PFSK-1 (cell line): ENCODE data around the gene MSLN.

Experiments used
- FOXP2 ChIP-seq: optimal IDR thresholded peaks from 2 replicates; pipeline ENCODE3; 2011; ENCODE audit warnings: borderline replicate concordance, control low read depth, inconsistent platforms; ENCODE audit not compliant: insufficient read depth; ENCODE audit errors: extremely low read length, extremely low read depth
- POLR2AphosphoS5 ChIP-seq: IDR thresholded peaks from 2 replicates; pipeline ENCODE4 v1.6.1; 2012; ENCODE audit warnings: low read depth, mild to moderate bottlenecking, control low read depth, low read length, moderate library complexity
- SIN3A ChIP-seq: IDR thresholded peaks from 2 replicates; pipeline ENCODE4 v1.6.1; 2012; ENCODE audit warnings: mild to moderate bottlenecking, low read length, moderate library complexity, borderline replicate concordance; ENCODE audit not compliant: insufficient read depth
- TAF1 ChIP-seq: IDR thresholded peaks from 2 replicates; pipeline ENCODE4 v1.6.1; 2012; ENCODE audit warnings: low read length, control low read depth, borderline replicate concordance; ENCODE audit not compliant: insufficient read depth
- TF ChIP-seq, protein P1 (sequence below), 2 experiments: IDR thresholded peaks; 2 replicates each; pipeline versions ENCODE4 v1.6.1 to v1.8.0; 2011 to 2012; ENCODE audit warnings: low read depth in 2 of 2, low read length in 2 of 2, control low read depth in 1 of 2, inconsistent platforms in 1 of 2, mild to moderate bottlenecking in 1 of 2, moderate library complexity in 1 of 2; ENCODE audit not compliant: insufficient read depth in 1 of 2

The MSLN gene

DNA sequence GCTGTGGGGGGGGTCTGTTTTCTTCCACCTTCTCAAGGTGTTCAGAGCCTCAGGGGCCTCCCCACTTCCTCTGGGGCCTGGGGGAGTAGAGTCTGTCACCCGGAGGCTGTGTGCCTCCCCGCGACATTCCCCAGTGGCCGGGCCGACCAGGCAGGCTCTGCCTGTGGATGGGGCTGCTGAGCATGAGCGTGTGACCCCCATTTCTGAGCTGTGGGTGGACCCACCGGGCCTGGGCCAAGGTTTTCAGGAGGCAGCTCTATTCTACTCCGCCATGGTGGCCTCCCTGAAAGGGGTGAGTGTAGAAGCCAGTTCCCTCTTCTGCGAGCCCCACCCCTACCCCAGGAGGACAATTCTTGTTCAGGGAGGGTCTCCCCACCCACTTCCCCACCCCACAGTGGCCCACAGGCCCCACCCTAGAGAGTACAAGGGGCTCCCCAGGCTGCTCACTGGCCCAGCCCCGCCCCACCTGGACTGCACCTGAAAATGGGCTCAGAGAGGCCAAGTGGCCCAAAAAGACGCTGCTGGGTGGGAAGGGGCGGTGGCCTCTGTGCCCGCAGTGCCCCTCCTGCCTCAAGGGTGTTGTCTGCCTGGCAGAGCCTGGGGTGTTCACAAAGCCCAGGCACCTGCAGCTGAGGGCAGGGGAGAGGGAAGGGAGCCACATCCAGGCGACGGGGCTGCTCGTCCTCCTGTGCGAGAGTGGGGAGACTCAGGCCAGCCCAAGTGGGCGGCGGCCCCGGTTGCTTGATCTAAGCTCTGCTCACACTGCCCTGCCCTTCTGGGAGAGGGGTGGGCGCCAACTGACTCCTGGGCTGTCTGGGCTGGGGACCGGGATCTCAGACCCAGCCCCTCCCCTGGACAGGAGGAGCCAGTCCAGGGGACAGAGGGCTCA lies 1.3 kb downstream of the MSLN start:
- no peak for TF ChIP-seq SIN3A
- TF ChIP-seq, protein P1, sequence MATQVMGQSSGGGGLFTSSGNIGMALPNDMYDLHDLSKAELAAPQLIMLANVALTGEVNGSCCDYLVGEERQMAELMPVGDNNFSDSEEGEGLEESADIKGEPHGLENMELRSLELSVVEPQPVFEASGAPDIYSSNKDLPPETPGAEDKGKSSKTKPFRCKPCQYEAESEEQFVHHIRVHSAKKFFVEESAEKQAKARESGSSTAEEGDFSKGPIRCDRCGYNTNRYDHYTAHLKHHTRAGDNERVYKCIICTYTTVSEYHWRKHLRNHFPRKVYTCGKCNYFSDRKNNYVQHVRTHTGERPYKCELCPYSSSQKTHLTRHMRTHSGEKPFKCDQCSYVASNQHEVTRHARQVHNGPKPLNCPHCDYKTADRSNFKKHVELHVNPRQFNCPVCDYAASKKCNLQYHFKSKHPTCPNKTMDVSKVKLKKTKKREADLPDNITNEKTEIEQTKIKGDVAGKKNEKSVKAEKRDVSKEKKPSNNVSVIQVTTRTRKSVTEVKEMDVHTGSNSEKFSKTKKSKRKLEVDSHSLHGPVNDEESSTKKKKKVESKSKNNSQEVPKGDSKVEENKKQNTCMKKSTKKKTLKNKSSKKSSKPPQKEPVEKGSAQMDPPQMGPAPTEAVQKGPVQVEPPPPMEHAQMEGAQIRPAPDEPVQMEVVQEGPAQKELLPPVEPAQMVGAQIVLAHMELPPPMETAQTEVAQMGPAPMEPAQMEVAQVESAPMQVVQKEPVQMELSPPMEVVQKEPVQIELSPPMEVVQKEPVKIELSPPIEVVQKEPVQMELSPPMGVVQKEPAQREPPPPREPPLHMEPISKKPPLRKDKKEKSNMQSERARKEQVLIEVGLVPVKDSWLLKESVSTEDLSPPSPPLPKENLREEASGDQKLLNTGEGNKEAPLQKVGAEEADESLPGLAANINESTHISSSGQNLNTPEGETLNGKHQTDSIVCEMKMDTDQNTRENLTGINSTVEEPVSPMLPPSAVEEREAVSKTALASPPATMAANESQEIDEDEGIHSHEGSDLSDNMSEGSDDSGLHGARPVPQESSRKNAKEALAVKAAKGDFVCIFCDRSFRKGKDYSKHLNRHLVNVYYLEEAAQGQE (IDR thresholded peaks at IDR 0.05; ENCODE audit: insufficient read depth in 1 of 2, low read depth in 2 of 2, low read length in 2 of 2), result no peak

DNA sequence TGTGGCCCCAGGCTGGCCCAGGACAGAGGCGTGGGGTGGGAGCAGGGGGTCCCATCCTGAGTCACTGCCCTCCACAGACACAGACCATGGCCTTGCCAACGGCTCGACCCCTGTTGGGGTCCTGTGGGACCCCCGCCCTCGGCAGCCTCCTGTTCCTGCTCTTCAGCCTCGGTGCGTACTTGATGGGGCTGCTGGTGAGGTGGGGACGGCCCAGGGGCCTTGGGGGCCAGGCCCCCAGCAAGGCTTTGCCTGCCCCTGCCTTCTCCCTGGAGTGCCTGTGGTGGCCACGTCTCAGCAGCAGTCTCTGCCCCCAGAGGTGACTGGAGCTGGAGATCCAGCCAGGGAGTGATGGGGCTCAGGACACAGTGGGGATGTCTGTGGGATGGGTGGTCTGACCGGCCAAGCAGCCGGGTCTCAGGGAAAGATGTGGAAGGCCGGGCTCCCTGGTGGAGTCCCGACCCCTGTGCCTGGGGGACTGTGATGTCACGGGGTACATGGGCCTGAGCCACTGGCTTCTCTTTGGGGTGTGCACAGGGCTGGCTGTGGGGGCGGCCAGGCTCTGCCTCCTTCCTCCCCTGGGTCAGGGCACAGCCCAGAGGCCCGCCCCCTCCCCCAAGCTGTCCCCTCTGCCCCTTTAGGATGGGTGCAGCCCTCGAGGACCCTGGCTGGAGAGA lies 2.2 kb downstream of the MSLN start:
- no peak for TF ChIP-seq POLR2AphosphoS5
- no peak for TF ChIP-seq SIN3A
- TF ChIP-seq, protein P1 (IDR thresholded peaks at IDR 0.05; ENCODE audit: insufficient read depth in 1 of 2, low read depth in 2 of 2, low read length in 2 of 2), result no peak
- no peak for TF ChIP-seq TAF1
- no peak for TF ChIP-seq FOXP2

DNA sequence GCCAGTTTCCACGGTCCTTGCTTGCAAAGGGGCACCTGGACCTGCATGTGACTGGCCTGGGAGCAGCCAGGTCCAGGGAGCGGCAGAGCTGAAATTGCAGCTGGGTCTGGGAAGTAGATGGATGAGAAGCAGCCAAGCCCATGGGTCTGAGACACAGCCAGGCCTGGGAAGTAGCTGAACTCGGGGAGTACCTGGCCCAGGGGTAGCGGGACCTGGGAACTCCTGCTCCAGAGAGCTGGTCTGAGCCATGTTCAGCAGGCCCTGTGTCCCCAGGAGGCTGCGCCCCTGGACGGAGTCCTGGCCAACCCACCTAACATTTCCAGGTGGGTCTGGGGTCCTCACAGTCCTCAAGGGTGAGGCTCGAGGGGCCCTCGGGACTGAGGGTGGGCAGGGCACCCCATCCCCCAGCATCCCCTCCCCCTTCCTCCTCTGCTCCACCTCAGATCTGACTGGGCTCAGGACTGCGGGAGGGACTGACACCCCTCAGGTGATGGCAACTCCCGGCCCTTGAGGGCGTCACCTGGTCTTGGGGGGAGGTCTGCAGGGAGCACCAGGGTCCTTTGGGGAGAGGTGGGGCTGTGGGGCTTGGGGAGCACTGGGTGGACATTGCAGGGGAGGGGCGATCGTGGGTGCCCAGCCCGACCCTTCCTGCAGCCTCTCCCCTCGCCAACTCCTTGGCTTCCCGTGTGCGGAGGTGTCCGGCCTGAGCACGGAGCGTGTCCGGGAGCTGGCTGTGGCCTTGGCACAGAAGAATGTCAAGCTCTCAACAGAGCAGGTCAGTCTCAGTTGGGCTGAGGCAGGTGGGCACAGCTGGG lies 3.0 kb downstream of the MSLN start:
- TF ChIP-seq, protein P1 (IDR thresholded peaks at IDR 0.05; ENCODE audit: insufficient read depth in 1 of 2, low read depth in 2 of 2, low read length in 2 of 2), result no peak
- no peak for TF ChIP-seq POLR2AphosphoS5
- no peak for TF ChIP-seq SIN3A
- TF ChIP-seq FOXP2, result no peak
- no peak for TF ChIP-seq TAF1

DNA sequence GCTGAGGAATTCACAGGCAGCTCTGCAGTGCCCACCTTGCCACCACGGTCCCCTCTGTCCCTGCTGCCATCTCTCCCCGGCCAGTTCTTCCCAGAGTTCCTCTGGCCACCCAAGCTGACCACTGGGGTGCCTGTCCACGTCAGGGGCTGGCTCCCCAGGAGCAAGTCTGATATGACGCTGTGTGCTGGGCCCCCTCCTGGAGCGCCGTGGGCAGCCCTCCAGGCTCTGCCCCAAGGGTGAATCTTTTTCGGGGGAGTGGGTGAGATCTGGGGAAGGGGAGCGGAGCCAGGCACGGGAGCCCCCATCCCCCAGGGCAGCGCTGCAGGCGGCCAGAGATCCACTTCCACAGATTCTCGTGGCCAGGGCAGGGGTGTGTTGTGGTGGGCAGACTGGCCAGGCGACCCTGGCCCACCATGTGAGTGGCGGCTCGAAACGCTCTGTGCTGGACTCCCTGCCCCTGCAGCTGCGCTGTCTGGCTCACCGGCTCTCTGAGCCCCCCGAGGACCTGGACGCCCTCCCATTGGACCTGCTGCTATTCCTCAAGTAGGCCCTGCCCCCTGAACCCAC lies 3.7 kb downstream of the MSLN start:
- no peak for TF ChIP-seq POLR2AphosphoS5
- no peak for TF ChIP-seq TAF1
- TF ChIP-seq, protein P1 (IDR thresholded peaks at IDR 0.05; ENCODE audit: insufficient read depth in 1 of 2, low read depth in 2 of 2, low read length in 2 of 2), result no peak
- no peak for TF ChIP-seq FOXP2
- TF ChIP-seq SIN3A, result no peak
